Smooth muscle cell (in vitro differentiated cells): ENCODE data around the gene RIPOR3. TPM values are rescaled to one million over a fixed set of nuclear protein-coding genes. Genes with fewer than 3 reads are reported as not detected.
"Not testable (repeated sequence)": the region's sequence is repeated elsewhere in the genome, so short reads cannot be mapped to it uniquely, and the experiment has no call there.

ENCODE experiments used
- DNase-seq: peaks from one replicate; lab custom pipeline; 2025; ENCODE audit not compliant: unreplicated experiment; lab: John Stamatoyannopoulos, UW
- H2AFZ ChIP-seq: fragments of 200-600 bp; sonication (generic); 2 replicates; pipeline ENCODE4 v1.6.0; 2016; ENCODE audit warnings: antibody characterized with exemption, low read depth, mild to moderate bottlenecking
- H3F3A ChIP-seq: fragments of 200-600 bp; sonication (generic); 2 replicates; pipeline ENCODE4 v1.6.0; 2017; ENCODE audit warnings: antibody characterized with exemption, low read depth
- H3K27ac ChIP-seq: fragments of 200-600 bp; sonication (generic); 2 replicates; pipeline ENCODE4 v1.5.1; 2016; ENCODE audit warnings: low read depth, mild to moderate bottlenecking
- H3K27me3 ChIP-seq: fragments of 200-600 bp; sonication (generic); 2 replicates; pipeline ENCODE4 v1.6.1; 2016; ENCODE audit warnings: low read depth, mild to moderate bottlenecking
- H3K36me3 ChIP-seq: fragments of 200-600 bp; sonication (generic); 2 replicates; pipeline ENCODE4 v1.5.1; 2016; ENCODE audit warnings: low read depth
- H3K4me1 ChIP-seq: fragments of 200-600 bp; sonication (generic); 2 replicates; pipeline ENCODE4 v1.5.1; 2016; ENCODE audit warnings: low read depth
- H3K4me2 ChIP-seq: fragments of 200-600 bp; sonication (generic); 2 replicates; pipeline ENCODE4 v1.6.0; 2016; ENCODE audit warnings: mild to moderate bottlenecking
- H3K4me3 ChIP-seq: fragments of 200-600 bp; sonication (generic); 2 replicates; pipeline ENCODE4 v1.5.1; 2016; ENCODE audit warnings: mild to moderate bottlenecking
- H3K79me2 ChIP-seq: fragments of 200-600 bp; sonication (generic); 2 replicates; pipeline ENCODE4 v1.6.0; 2016; ENCODE audit warnings: low read depth, mild to moderate bottlenecking
- H3K9ac ChIP-seq: fragments of 200-600 bp; sonication (generic); 2 replicates; pipeline ENCODE4 v1.6.0; 2016; ENCODE audit warnings: low read depth
- H3K9me3 ChIP-seq: fragments of 200-600 bp; sonication (generic); replicated peaks from 2 replicates; pipeline ENCODE4 v1.5.1; 2016; ENCODE audit warnings: low read depth
- H4K20me1 ChIP-seq: fragments of 200-600 bp; sonication (generic); 2 replicates; pipeline ENCODE4 v1.6.0; 2016; ENCODE audit warnings: low read depth
- WGBS: methylation state at CpG from one replicate; pipeline ENCODE4 v1.1.7; 2016; ENCODE audit warnings: low lambda C conversion rate; 5-methylcytosine and 5-hydroxymethylcytosine counted together
- polyA plus RNA-seq: library from polyadenylated mRNA; unstranded; fragments of >200 nt; fragmentation: Nextera tagmentation; extraction: Ambion mirVana; gene quantifications from 2 replicates; pipeline ENCODE4 v1.2.1, GENCODE V29; 2016
- total RNA-seq: library from RNA; depleted of rRNA; stranded (reverse); fragments of >200 nt; gene quantifications from 2 replicates; pipeline ENCODE4 v1.2.3, GENCODE V29; 2014
- TF ChIP-seq, protein P1 (sequence below): fragments of 200-600 bp; sonication (generic); IDR thresholded peaks from 2 replicates; pipeline ENCODE4 v1.5.1; 2017; ENCODE audit warnings: borderline replicate concordance, mild to moderate bottlenecking, antibody characterized with exemption; ENCODE audit not compliant: insufficient read depth, poor library complexity, severe bottlenecking

RIPOR3 gene
- total and polyA plus RNA-seq, 2 experiments from 2014 or later, result 0.18 to 1.2 TPM

DNA sequence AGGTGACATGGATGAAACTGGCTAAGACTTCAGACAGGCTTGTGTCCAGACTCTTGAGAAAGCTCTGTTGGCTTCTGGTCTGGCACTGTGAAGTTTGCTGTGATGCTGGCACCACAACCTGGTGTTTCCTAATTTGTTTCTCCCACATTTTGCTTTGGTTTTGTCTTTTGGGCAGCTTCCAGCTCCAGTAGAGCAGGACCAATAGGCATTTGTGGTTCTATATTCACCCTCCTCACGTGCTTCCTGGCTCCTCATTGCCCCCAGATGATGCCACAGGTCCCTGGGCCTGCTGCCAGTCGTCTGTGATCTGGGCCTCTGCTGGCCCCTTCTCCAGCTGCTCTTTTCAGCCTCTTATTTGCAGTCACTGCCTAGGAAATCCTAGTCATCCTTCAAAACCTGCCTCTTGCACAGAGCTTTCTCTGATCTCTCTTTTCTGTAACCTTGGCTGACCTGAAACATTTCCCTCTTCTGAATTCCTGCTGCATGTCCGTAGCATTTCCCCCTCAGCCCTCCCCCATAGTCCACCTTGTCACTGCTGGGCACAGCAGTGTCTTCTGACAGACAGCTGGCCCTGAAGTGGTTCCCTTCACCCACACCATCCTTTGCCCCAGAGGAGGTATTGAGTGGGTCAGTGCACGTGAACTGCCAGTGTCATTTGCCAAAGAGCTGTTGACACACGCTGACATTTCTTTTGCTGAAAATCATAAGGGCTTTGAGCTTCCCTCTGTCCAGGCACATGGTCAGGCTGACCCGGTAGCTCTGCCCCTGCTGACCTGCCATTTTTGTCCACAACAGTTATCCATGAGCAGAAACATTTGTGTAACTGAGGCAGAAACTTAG, 118.2 kb downstream of the RIPOR3 start:
- H4K20me1 ChIP-seq, result peaks cover 79% of the 10 kb centered on the region
- no peaks in the 10 kb centered on the region for H3K27me3 ChIP-seq
- no peak overlapping the region for H3K4me2 ChIP-seq
- H3K4me3 ChIP-seq, result no peak overlapping the region
- no peaks in the 10 kb centered on the region for H3K4me1 ChIP-seq
- H3K9ac ChIP-seq, result no peak overlapping the region
- WGBS, result 88% methylated on average over 6 of the region's 6 CpGs
- H3K79me2 ChIP-seq, result peaks cover 8% of the 10 kb centered on the region
- no peaks in the 10 kb centered on the region for H3K36me3 ChIP-seq
- TF ChIP-seq, protein P1, sequence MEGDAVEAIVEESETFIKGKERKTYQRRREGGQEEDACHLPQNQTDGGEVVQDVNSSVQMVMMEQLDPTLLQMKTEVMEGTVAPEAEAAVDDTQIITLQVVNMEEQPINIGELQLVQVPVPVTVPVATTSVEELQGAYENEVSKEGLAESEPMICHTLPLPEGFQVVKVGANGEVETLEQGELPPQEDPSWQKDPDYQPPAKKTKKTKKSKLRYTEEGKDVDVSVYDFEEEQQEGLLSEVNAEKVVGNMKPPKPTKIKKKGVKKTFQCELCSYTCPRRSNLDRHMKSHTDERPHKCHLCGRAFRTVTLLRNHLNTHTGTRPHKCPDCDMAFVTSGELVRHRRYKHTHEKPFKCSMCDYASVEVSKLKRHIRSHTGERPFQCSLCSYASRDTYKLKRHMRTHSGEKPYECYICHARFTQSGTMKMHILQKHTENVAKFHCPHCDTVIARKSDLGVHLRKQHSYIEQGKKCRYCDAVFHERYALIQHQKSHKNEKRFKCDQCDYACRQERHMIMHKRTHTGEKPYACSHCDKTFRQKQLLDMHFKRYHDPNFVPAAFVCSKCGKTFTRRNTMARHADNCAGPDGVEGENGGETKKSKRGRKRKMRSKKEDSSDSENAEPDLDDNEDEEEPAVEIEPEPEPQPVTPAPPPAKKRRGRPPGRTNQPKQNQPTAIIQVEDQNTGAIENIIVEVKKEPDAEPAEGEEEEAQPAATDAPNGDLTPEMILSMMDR, result no peak
- H2AFZ ChIP-seq, result no peak overlapping the region
- no peaks in the 10 kb centered on the region for H3K9me3 ChIP-seq
- H3K27ac ChIP-seq, result no peak overlapping the region
- DNase-seq, result no peak
- H3F3A ChIP-seq, result no peaks in the 10 kb centered on the region

DNA sequence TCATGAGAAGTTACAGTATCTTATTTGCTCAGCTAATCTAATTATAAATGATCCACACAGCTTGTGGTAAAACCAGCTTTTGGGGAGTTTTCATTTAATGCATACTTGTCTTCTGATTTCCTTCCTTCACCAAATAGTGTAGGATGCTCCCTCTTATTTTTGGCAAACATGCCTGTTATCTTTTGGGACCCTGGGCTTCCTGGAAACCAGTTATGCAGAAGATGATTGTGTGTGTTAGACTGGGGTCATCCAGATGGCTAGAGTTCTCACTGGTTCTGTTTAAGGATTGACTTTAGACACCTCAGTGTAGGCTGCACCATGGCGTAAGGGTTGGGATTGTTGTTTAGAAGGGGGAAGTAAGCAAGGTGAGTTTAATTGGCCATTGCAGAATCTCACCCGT, 119.9 kb downstream of the RIPOR3 start:
- no peaks in the 10 kb centered on the region for H3F3A ChIP-seq
- DNase-seq, result no peak
- peaks cover 88% of the 10 kb centered on the region for H4K20me1 ChIP-seq
- no peak overlapping the region for H3K4me2 ChIP-seq
- H3K4me3 ChIP-seq, result no peak overlapping the region
- TF ChIP-seq, protein P1, result no peak
- no peak overlapping the region for H2AFZ ChIP-seq
- no peak overlapping the region for H3K27ac ChIP-seq
- H3K9me3 ChIP-seq, result no peaks in the 10 kb centered on the region
- peaks cover 12% of the 10 kb centered on the region for H3K79me2 ChIP-seq
- WGBS, result 98% methylated on average over 2 of the region's 2 CpGs
- no peaks in the 10 kb centered on the region for H3K4me1 ChIP-seq
- no peaks in the 10 kb centered on the region for H3K27me3 ChIP-seq
- no peak overlapping the region for H3K9ac ChIP-seq
- no peaks in the 10 kb centered on the region for H3K36me3 ChIP-seq

DNA sequence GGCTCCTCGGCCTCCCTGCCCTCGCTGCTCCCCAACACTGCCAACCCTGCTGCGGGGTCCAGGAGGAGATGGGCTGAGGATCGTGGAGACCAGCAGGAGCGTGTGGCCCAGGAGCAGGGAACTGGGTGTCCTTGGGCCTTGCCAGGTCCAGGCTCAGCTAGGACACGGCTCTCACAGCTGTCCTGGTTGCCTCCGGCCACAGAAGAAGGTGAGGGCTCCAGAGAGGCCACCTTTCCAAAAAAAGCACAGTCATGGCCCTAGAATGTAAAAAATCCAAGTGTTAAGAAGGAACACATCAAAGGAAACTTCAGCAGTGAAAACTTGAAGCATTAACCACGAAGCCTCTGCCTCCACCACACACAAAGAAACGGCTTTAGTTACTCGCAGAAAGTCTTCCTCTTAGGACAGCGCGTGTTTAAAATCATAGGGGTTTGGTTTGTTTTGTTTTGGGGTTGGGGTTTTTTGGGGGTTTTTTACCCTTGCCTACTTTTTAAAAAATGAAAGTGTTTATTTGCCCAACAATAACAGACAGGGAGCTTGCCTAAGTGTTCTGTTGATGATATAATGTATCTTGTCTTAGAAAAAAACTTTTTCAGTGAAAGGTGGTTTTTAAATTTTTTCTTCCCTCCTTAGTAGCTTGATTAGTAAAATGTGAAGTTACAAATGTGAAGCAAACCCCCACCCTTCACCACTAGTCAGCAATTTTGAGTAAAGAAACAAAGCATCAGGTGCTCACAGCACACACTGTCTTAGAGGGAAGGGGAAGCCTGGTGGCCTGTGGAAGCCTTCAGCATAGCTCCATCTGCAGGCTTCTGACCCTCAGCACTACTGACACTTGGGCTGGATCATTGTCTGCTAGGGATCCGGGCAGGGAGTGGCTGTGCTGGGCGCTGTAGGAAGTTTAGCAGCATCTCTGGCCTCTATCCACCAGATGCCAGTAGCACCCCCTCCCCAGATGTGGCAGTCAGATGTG, 121.2 kb downstream of the RIPOR3 start:
- Histone ChIP-seq H3K27me3 (no peaks in the 10 kb centered on the region), H3K4me2 (no peak overlapping the region), H2AFZ (no peak overlapping the region), H3F3A (no peaks in the 10 kb centered on the region), H3K4me3 (no peak overlapping the region), H4K20me1 (peaks cover 78% of the 10 kb centered on the region), H3K9me3 (no peaks in the 10 kb centered on the region), H3K79me2 (peaks cover 25% of the 10 kb centered on the region), H3K27ac (peak overlapping the region; percentile 21), H3K4me1 (no peaks in the 10 kb centered on the region), H3K9ac (no peak overlapping the region), H3K36me3 (no peaks in the 10 kb centered on the region)
- 74% methylated on average over 14 of the region's 14 CpGs for WGBS
- DNase-seq, result no peak
- TF ChIP-seq, protein P1, result no peak

DNA sequence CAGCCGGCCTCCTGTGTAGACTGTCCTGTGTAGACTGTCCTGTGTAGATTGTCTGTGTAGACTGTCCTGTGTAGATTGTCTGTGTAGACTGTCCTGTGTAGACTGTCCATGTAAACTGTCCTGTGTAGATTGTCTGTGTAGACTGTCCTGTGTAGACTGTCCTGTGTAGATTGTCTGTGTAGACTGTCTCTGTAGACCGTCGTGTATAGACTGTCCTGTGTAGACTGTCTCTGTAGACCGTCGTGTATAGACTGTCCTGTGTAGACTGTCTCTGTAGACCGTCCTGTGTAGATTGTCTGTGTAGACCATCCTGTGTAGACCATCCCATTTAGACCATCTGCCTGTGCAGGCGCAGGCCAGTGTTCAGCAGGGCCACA, 121.9 kb downstream of the RIPOR3 start:
- Histone ChIP-seq H4K20me1 (peaks cover 85% of the 10 kb centered on the region), H3K79me2 (peaks cover 28% of the 10 kb centered on the region), H3K27ac (peak overlapping the region; percentile 21)
- H2AFZ ChIP-seq, H3K9me3 ChIP-seq, H3K9ac ChIP-seq, DNase-seq, H3K4me2 ChIP-seq, H3K27me3 ChIP-seq, H3K36me3 ChIP-seq, H3F3A ChIP-seq, H3K4me1 ChIP-seq, H3K4me3 ChIP-seq: not testable (repeated sequence)
- WGBS, result 100% methylated on average over 7 of the region's 7 CpGs
